HepG2 (cell line): Measurements from ENCODE around the gene SIAH2. TPM values are rescaled to one million over a fixed set of nuclear protein-coding genes. Genes with fewer than 3 reads are reported as not detected.
A peak's percentile ranks its signal among the peaks of the same experiment; 100 is the strongest.

Source experiments
- HCFC1 ChIP-seq: fragments of 150-350 bp; IDR thresholded peaks from 2 replicates; pipeline ENCODE4 v1.6.1; 2014; ENCODE audit warnings: low read depth, low read length
- KDM1A ChIP-seq: IDR thresholded peaks from 2 replicates; pipeline ENCODE4 v1.6.1; 2016; ENCODE audit warnings: missing compliant biosample characterization
- KDM4B ChIP-seq: sonication (generic); formaldehyde crosslinking; IDR thresholded peaks from 2 replicates; pipeline ENCODE4 v1.4.0; 2020; ENCODE audit warnings: missing genetic modification reagents
- KLF13 ChIP-seq: sonication (generic); formaldehyde crosslinking; IDR thresholded peaks from 2 replicates; pipeline ENCODE4 v1.4.0; 2020; ENCODE audit warnings: mild to moderate bottlenecking, missing genetic modification reagents
- MED1 ChIP-seq: sonication (generic); formaldehyde crosslinking; IDR thresholded peaks from 2 replicates; pipeline ENCODE4 v1.4.0; 2020; ENCODE audit warnings: missing genetic modification reagents
- MYPOP ChIP-seq: sonication (generic); formaldehyde crosslinking; IDR thresholded peaks from 2 replicates; pipeline ENCODE4 v1.8.1; 2023; ENCODE audit warnings: mild to moderate bottlenecking, moderate library complexity, missing genetic modification reagents
- RBM22 ChIP-seq: fragments of 200-400 bp; formaldehyde crosslinking; optimal IDR thresholded peaks from 2 replicates; pipeline ENCODE3; 2017; ENCODE audit warnings: mild to moderate bottlenecking, low read length, moderate library complexity
- SOX13 ChIP-seq, 3 experiments: fragments of 450-650 bp in 1 of 3; sonication (generic) in 1 of 3; formaldehyde crosslinking in 1 of 3; IDR thresholded peaks in 2 of 3; conservative IDR thresholded peaks in 1 of 3; 2 replicates each; pipeline versions ENCODE4 v1.5.0 to v1.6.1; 2016 to 2020; ENCODE audit warnings: antibody characterized with exemption in 1 of 3, mild to moderate bottlenecking in 1 of 3, missing compliant biosample characterization in 1 of 3, missing genetic modification reagents in 1 of 3, moderate library complexity in 1 of 3
- ZNF292 ChIP-seq: sonication (generic); formaldehyde crosslinking; IDR thresholded peaks from 2 replicates; pipeline ENCODE4 v1.8.1; 2022; ENCODE audit warnings: mild to moderate bottlenecking, low read depth, missing genetic modification reagents, borderline replicate concordance
- ZNF331 ChIP-seq: sonication (generic); formaldehyde crosslinking; IDR thresholded peaks from 2 replicates; pipeline ENCODE4 v1.4.0; 2020; ENCODE audit warnings: missing genetic modification reagents
- ZNF609 ChIP-seq: sonication (generic); formaldehyde crosslinking; IDR thresholded peaks from 2 replicates; pipeline ENCODE4 v1.4.0; 2020; ENCODE audit warnings: mild to moderate bottlenecking, missing genetic modification reagents, borderline replicate concordance
- ZNF777 ChIP-seq: sonication (generic); formaldehyde crosslinking; IDR thresholded peaks from 2 replicates; pipeline ENCODE4 v1.4.0; 2020; ENCODE audit warnings: missing genetic modification reagents
- polyA plus RNA-seq, 8 experiments: library from polyadenylated mRNA; depleted of rRNA in 3 of 8; stranded (reverse) in 7 of 8; unstranded in 1 of 8; fragments of >200 nt; fragmentation: Illumina TruSeq in 4 of 8; extraction: Trizol in 4 of 8; gene quantifications; 2 replicates each; pipeline versions ENCODE4 v1.2.1 to v1.2.3, GENCODE V29; 2011 to 2016; ENCODE audit warnings: low read depth in 4 of 8, missing spikeins in 1 of 8, mixed read lengths in 1 of 8; ENCODE audit not compliant: insufficient read depth in 1 of 8
- total RNA-seq, 5 experiments: library from RNA; depleted of rRNA; stranded (reverse); fragments of >200 nt; fragmentation: Illumina TruSeq; extraction: Trizol; gene quantifications; 2 replicates each; pipeline ENCODE4 v1.2.3, GENCODE V29; 2016; ENCODE audit warnings: low read depth in 1 of 5
- TF ChIP-seq, protein P1 (sequence below): fragments of 450-650 bp; IDR thresholded peaks from 2 replicates; pipeline ENCODE4 v1.6.1; 2016

Gene SIAH2
- total and polyA plus RNA-seq, 2 of the 13 experiments (the other 11 are each of a cell fraction or from before 2014, with no cell fraction given), result 71.8 to 117 TPM

- TF ChIP-seq ZNF609 (CRISPR knock-in tag), result peak; percentile 55
- no peak for TF ChIP-seq MYPOP (CRISPR knock-in tag)
- TF ChIP-seq ZNF331, result peak; percentile 7; the same call in 1 of the 2 replicates
- TF ChIP-seq KDM4B (CRISPR knock-in tag), result no peak
- TF ChIP-seq, protein P1, sequence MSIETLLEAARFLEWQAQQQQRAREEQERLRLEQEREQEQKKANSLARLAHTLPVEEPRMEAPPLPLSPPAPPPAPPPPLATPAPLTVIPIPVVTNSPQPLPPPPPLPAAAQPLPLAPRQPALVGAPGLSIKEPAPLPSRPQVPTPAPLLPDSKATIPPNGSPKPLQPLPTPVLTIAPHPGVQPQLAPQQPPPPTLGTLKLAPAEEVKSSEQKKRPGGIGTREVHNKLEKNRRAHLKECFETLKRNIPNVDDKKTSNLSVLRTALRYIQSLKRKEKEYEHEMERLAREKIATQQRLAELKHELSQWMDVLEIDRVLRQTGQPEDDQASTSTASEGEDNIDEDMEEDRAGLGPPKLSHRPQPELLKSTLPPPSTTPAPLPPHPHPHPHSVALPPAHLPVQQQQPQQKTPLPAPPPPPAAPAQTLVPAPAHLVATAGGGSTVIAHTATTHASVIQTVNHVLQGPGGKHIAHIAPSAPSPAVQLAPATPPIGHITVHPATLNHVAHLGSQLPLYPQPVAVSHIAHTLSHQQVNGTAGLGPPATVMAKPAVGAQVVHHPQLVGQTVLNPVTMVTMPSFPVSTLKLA, result 0 out of 2 replicates have a peak, but pooled peaks have one; percentile 48
- TF ChIP-seq ZNF777, result no peak
- TF ChIP-seq HCFC1, result no peak
- TF ChIP-seq KDM1A (CRISPR knock-in tag), result peak; percentile 87
- no peak for TF ChIP-seq RBM22
- TF ChIP-seq SOX13 (IDR thresholded peaks at IDR 0.05), result no peak
- TF ChIP-seq SOX13 (CRISPR knock-in tag; conservative IDR thresholded peaks at IDR 0.05 in 1 of 2, IDR thresholded peaks at IDR 0.05 in 1 of 2), result peak in 1 of 2 experiments; percentile 78; a peak in 1 of 4 replicates
- peak; percentile 60; the same call in 1 of the 2 replicates for TF ChIP-seq MED1
- TF ChIP-seq ZNF292 (CRISPR knock-in tag), result peak; percentile 18; the same call in 1 of the 2 replicates
- no peak for TF ChIP-seq KLF13
Observed at GRCh38 chr3:150733936-150734794, 28.8 kb downstream of the SIAH2 start (continued).
